Left kidney (tissue), 8 donors: ENCODE results near the gene FA2H. TPM values are rescaled to one million over a fixed set of nuclear protein-coding genes. Genes with fewer than 3 reads are reported as not detected.
"Not testable (repeated sequence)": the region's sequence is repeated elsewhere in the genome, so short reads cannot be mapped to it uniquely, and the experiment has no call there.

Source experiments
- DNase-seq: peaks from one replicate; pipeline ENCODE4 v3.0.0-alpha.2; 2013
- long read RNA-seq, 8 donors: transcript quantifications; one replicate each; lab custom pipeline, GENCODE V29; 2026
- polyA plus RNA-seq: library from polyadenylated mRNA; unstranded; fragments of 120-200 nt; gene quantifications from one replicate; pipeline ENCODE4 v1.2.1, GENCODE V29; 2013; ENCODE audit not compliant: insufficient read length

FA2H gene
- 3.1 TPM for polyA plus RNA-seq
- long read RNA-seq, donor 1, partial matches to known transcripts, result 0 of 3 reads
- long read RNA-seq, donor 1, other reads (novel, unspliced or antisense), result 0 of 3 reads
- long read RNA-seq, donor 2, partial matches to known transcripts, result 0 of 1 reads
- long read RNA-seq, donor 2, other reads (novel, unspliced or antisense), result 0 of 1 reads
- long read RNA-seq, donor 3, partial matches to known transcripts, result 0 of 1 reads
- long read RNA-seq, donor 3, other reads (novel, unspliced or antisense), result 0 of 1 reads
- long read RNA-seq, donor 4, result 0 reads
- long read RNA-seq, donor 5, result 0 reads
- long read RNA-seq, donor 6, partial matches to known transcripts, result 0 of 2 reads
- long read RNA-seq, donor 6, other reads (novel, unspliced or antisense), result 0 of 2 reads
- long read RNA-seq, donor 7, partial matches to known transcripts, result 0 of 6 reads
- long read RNA-seq, donor 7, other reads (novel, unspliced or antisense), result 0 of 6 reads
- long read RNA-seq, donor 8, partial matches to known transcripts, result 0 of 2 reads
- long read RNA-seq, donor 8, other reads (novel, unspliced or antisense), result 0 of 2 reads

DNA sequence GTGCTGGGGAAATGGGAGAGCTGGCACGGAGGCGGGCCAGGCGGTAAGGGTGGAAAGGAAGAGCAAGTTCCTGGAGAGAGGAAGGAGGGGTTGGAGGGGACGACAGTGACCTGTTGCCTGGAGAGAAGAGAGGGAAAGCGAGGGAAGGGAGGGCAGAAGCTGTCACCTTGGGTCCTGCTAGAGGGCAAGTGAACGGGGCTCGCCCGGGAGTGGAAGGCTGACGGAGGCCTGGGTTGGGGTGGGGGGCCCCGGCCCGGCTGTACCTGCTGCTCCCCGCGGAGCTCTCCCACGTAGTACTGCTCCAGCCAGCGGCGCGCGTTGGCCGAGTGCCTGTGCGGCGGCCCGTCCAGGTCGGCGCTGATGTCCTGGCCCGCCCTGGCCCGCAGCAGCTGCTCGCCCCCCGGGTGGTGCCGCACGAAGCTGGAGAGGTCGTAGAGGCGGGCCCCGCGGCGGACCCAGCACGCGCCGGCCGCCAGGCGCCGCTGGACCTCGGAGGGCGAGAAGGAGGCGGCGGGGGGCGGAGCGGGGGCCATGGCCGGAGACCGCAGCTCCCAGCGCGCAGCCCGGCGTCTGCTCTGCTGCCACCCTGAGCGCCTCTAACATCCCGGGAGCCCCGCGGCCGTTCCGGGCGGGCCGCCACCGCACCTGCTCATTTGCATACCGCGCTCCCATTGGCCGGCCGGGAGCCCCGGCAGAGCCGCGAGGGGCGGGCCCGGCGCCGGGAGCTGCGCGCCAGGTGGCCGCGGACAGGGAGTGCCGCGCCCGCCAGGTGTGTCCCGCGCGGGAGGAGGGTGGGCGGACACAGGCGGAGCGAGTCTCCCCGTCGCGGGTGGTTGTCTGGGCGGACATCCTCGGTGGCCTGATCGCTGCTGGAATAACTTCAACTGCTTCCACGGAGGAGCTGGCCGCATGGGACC, at the start of gene FA2H:
TSS of gene FA2H (minus strand) at position 598 of the 917 bp plus-strand sequence. CDS start at position 533, 65 bp downstream.
- DNase-seq, result peak; percentile 73

- no peak for DNase-seq
These were observed 43.2 kb upstream of the FA2H start for GRCh38 chr16:74817851-74818250.

DNA sequence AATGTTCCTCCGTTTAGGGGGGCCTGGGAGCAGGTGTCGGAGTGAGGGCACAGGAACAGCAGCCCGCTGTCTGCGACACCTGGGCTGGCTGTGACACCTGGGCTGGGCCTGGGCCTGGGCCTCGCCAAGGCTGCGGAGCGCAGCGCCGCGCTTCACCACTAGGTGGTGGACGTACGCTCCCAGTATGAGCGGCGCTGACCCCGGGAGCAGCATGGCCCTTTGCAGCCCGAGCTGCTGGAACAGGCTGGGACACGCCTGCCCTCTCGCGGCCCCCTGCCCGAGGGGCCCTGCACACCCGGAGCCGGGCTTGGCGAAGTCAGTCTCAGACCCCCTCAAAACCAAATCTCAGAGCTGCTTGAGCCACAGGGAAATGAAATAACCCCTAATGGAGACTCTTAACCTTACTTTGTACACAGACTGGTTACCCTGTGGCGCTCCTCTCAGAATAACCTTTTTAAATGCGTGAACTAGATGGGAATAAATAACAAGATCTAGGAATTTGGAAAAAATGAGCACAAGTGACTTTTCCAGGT, 38.6 kb upstream of the FA2H start:
- peak; percentile 65 for DNase-seq

DNA sequence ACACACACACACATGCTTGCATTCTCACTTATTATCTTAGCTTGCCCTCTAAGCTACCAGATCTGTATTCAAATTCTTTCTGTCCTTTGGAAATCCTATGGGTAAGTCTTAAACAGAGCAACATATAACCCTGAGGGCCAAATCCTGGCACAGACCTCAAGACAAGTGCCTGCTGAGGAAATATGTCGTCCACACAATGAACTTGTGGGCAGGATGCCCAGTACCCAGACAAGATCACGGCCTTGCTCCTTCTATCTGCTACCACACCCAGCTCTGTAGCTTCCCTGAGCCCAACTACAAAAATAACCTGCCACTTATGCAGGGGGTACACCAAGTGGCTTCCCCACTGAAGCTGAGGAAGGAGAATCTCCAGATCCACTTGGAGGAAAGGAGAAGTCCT, 37.3 kb upstream of the FA2H start:
- DNase-seq, result no peak

DNA sequence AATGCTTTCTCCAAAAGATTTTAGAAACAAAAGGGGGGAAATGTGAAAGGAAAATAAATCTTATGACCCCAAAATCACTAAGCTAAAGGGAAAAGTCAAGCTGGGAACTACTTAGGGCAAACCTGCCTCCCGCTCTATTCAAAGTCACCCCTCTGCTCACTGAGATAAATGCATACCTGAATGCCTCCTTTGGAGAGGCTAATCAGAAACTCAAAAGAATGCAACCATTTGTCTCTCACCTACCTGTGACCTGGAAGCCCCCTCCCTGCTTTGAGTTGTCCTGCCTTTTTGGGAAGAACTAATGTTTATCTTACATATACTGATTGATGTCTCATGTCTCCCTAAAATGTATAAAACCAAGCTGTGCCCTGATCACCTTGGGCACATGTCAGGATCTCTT, 36.6 kb upstream of the FA2H start:
- DNase-seq, result not testable (repeated sequence)

DNA sequence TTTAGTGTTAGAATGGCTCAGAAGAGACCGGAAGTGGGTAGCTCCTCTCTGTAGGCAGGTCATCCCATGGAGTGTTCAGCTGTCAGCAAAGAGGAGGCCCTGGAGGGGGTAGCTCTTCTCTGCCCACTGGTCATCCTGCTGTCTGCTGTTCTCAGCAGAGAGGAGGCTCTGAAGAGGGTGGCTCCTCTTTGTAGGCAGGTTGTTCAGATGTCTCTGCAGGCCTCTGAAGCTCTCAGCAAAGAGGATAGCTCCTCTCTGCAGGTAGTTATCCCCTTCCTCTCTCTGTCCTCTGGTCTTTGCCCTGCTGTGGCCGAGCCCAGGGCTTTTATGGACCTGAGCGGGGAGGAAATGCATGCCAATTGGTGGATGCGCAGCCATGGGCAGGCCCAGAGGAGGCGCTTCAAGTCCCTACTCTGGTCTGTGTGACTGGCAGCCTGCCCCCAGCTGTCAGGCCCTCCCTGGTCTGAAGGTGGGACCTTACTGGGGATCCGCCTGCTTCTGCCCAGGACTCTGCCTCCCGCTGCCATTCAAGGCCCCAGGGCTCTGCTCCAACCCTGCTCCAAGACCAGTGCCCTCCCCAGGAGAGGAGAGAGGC, 32.5 kb upstream of the FA2H start:
- DNase-seq, result no peak

DNA sequence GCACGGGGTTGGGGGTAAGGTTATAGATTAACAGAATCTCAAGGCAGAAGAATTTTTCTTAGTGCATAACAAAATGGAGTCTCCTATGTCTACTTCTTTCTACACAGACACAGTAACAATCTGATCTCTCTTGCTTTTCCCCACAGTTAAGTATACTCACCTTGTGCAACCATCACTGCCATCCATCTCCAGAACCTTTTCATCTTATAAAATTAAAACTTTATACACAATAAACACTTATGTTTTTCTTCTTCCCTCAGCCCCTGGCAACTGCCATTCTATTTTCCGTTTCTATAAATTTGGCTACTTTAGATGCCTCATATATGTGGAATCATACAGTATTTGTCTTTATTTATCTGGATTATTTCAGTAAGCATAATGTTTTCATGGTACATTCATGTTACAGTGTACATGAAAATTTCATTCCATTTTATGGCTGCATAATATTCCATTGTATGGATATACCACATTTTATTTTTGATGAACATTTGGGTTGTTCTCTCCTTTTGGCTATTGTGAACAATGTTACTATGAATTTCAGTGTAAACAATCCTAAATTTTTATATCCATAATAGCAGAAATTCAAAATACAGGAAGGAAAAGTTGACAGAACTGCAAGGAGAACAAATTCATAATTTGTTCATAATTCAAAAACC, 25.7 kb upstream of the FA2H start:
- no peak for DNase-seq

DNA sequence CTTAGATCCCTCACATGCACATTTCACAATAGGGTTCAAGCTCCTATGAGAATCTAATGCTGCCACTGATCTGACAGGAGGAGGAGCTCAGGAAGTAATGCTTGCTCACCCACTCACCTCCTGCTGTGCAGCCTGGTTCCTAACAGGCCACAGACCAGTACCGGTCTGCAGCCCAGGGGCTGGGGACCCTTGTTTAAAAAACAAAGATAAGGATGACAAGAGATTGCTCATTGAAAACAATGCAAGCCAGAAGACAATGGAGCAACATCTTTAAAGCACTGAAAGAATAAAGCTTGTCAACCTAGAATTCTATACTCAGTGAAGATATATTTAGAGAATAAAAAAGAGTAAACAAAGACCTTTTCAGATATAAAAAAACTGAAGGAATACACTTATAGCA, 22.8 kb upstream of the FA2H start:
- DNase-seq, result no peak

- no peak for DNase-seq
These were observed 20.5 kb upstream of the FA2H start for GRCh38 chr16:74795104-74795503.

GRCh38 chr16:74794668-74795067, 20.0 kb upstream of the FA2H start:
- no peak for DNase-seq

GRCh38 chr16:74793571-74793970, 19.0 kb upstream of the FA2H start:
- no peak for DNase-seq

- DNase-seq, result no peak
These were observed 17.6 kb upstream of the FA2H start for GRCh38 chr16:74792225-74792624.

DNA sequence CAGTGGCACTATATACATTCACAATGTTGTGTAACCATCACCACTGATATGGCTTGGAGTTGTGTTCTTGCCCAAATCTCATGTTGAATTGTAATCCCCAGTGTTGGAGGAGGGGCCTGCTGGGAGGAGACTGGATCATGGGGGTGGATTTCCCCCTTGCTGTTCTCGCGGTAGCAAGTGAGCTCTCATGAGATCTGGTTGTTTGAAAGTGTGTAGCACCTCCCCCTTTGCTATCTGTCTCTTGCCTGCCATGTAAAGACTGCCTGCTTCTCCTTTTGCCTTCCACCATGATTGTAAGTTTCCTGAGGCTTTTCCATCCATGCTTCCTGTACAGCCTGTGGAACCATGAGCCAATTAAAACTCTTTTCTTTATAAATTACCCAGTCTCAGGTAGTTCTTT, 17.1 kb upstream of the FA2H start:
- not testable (repeated sequence) for DNase-seq

- DNase-seq, result no peak
These were observed 13.5 kb upstream of the FA2H start for GRCh38 chr16:74788108-74788507.

DNA sequence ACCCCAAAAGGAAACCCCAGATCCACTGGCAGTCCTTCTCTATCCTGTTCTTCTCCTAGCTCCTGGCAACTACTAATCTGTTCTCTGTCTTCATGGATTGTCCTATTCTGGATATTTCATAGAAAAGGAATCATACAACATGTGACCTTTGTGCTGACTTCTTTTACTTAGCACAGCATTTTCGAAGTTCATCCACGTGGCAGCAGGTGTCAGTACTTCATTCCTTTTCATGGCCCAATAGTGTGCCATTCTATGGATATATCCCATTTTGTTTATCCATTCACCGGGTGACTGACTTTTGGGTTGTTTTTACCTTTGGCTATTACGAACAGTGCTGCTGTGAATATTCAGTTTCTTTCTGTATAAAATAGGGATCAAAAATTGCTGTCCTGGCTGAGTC, 10.4 kb upstream of the FA2H start:
- no peak for DNase-seq

DNA sequence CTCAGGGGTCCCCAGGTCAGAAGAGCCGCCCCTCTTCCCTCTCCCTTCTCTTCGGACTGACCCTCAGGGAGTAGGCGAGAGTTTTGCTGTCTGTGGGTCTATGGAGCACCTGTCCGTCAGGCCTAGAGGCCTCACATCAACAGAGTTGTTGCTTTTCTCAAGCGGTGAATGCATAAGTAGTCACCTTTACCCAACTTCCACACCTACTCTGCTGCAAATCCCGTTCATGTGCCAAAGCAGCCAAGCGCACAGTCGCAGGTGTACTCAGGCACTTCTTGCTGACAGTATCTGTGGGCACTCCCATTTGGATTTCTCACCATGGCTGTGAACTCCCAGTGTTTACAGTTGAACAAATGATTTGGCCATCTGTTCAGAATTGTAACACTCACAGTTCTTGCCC, 4.0 kb upstream of the FA2H start:
- no peak for DNase-seq

GRCh38 chr16:74776926-74777325, 2.3 kb upstream of the FA2H start:
- no peak for DNase-seq

DNA sequence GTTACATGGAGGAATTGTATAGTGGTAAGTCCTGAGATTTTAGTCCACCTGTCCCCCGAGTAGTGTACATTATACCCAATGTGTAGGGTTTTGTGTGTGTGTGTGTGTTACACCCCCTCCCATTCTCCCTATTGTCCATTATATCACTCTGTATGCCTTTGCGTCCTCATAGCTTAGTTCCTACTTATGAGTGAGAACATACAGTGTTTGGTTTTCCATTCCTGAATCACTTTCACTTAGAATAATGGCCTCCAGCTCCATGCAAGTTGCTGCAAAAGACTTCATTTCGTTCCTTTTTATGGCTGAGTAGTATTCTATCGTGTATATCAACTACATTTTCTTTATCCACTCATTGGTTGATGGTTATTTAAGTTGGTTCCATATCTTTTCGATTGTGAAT, 635 bp upstream of the FA2H start:
- no peak for DNase-seq

- DNase-seq, result no peak
These were observed 986 bp downstream of the FA2H start for GRCh38 chr16:74773446-74774222.

DNA sequence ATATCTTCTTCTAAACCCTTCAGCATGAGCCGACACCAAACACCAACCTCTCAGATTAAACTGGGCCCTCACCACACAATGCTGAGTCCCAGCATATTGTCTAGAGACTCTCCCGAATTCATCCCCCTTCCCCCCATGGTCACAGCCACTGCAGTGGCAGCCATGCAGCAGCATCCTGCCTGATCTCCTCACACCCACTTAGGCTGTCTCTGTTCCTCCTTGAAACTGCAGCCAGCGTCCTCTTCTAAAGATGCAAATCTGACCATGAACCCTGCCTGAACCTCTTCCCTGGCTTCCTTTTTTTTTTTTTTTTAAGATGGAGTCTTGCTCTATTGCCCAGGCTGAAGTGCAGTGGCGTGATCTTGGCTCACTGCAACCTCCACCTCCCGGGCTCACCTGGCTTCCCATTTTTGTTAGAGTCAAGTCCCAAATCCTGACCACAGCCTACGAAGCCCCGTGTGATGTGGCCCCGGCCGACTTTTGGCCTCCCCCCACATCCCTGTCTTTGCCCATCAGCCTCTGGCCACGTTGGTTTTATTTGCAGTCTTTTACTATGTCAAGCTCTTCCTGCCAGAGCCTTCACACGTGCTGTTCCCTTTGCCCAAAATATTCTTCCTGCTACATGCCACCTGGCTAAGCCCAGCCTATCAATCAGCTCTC, 2.8 kb downstream of the FA2H start:
- DNase-seq, result no peak
